ENCODE results near the gene EMSY.

EMSY gene

GRCh38 chr11:76559346-76559745 lies 114.5 kb downstream of the EMSY start:
- Histone ChIP-seq H2BK120ac (ENCODE audit: insufficient read depth, low read length, poor library complexity) (no peak overlapping the region), H2AFZ (ENCODE audit: insufficient read depth, low read length, poor library complexity) (no peak overlapping the region), H3K23ac (ENCODE audit: low read length) (no peak overlapping the region), H2AK5ac (ENCODE audit: low read length) (no peak overlapping the region), H3K79me1 (ENCODE audit: low read length) (peaks cover 3% of the 10 kb centered on the region), H4K91ac (ENCODE audit: low read depth, low read length) (no peak overlapping the region), H3K9me3 (ENCODE audit: insufficient read depth, low read depth, low read length) (no peaks in the 10 kb centered on the region), H4K8ac (ENCODE audit: low read depth, low read length) (no peak overlapping the region), H3K18ac (ENCODE audit: low read length) (no peak overlapping the region), H3K4ac (ENCODE audit: low read depth, low read length) (no peak overlapping the region), H3K36me3 (ENCODE audit: control insufficient read depth in 1 of 2, insufficient read depth in 2 of 2, low read length in 2 of 2) (no peaks in the 10 kb centered on the region), H3K9ac (ENCODE audit: low read length) (no peak overlapping the region), H4K12ac (ENCODE audit: low read depth, low read length) (no peak overlapping the region), H3K4me2 (ENCODE audit: low read length) (no peak overlapping the region), H3K4me3 (ENCODE audit: low read depth, low read length) (no peak overlapping the region), H3K27ac (ENCODE audit: low read depth, low read length) (no peak overlapping the region), H3K79me2 (ENCODE audit: control insufficient read depth, insufficient read depth, low read length, poor library complexity) (no peaks in the 10 kb centered on the region), H3K4me1 (ENCODE audit: control insufficient read depth in 1 of 2, insufficient read depth in 2 of 2, low read length in 2 of 2) (no peaks in the 10 kb centered on the region), H3K14ac (ENCODE audit: low read length) (no peak overlapping the region), H3K27me3 (ENCODE audit: insufficient read depth, low read length) (no peaks in the 10 kb centered on the region), H2BK12ac (ENCODE audit: low read length) (no peak overlapping the region), H2BK5ac (ENCODE audit: low read depth, low read length, poor library complexity) (no peak overlapping the region)
- WGBS (ENCODE audit: extremely low coverage, insufficient coverage, insufficient read length) = no CpG with 5 or more reads among the region's 1 CpG
- no peak for DNase-seq

GRCh38 chr11:76560219-76560618 lies 115.4 kb downstream of the EMSY start:
- Histone ChIP-seq H3K79me2 (ENCODE audit: control insufficient read depth, insufficient read depth, low read length, poor library complexity) (no peaks in the 10 kb centered on the region), H3K18ac (ENCODE audit: low read length) (no peak overlapping the region), H2BK120ac (ENCODE audit: insufficient read depth, low read length, poor library complexity) (no peak overlapping the region), H4K12ac (ENCODE audit: low read depth, low read length) (no peak overlapping the region), H2BK5ac (ENCODE audit: low read depth, low read length, poor library complexity) (no peak overlapping the region), H3K36me3 (ENCODE audit: control insufficient read depth in 1 of 2, insufficient read depth in 2 of 2, low read length in 2 of 2) (no peaks in the 10 kb centered on the region), H3K4ac (ENCODE audit: low read depth, low read length) (no peak overlapping the region), H4K8ac (ENCODE audit: low read depth, low read length) (no peak overlapping the region), H3K27ac (ENCODE audit: low read depth, low read length) (no peak overlapping the region), H2AK5ac (ENCODE audit: low read length) (no peak overlapping the region), H3K4me2 (ENCODE audit: low read length) (no peak overlapping the region), H2AFZ (ENCODE audit: insufficient read depth, low read length, poor library complexity) (no peak overlapping the region), H3K4me1 (ENCODE audit: control insufficient read depth in 1 of 2, insufficient read depth in 2 of 2, low read length in 2 of 2) (no peaks in the 10 kb centered on the region), H3K27me3 (ENCODE audit: insufficient read depth, low read length) (no peaks in the 10 kb centered on the region), H3K79me1 (ENCODE audit: low read length) (peaks cover 3% of the 10 kb centered on the region), H2BK12ac (ENCODE audit: low read length) (no peak overlapping the region), H4K91ac (ENCODE audit: low read depth, low read length) (no peak overlapping the region), H3K9ac (ENCODE audit: low read length) (no peak overlapping the region), H3K23ac (ENCODE audit: low read length) (no peak overlapping the region), H3K4me3 (ENCODE audit: low read depth, low read length) (no peak overlapping the region), H3K14ac (ENCODE audit: low read length) (no peak overlapping the region), H3K9me3 (ENCODE audit: insufficient read depth, low read depth, low read length) (no peaks in the 10 kb centered on the region)
- WGBS (ENCODE audit: extremely low coverage, insufficient coverage, insufficient read length) = no CpG with 5 or more reads among the region's 5 CpGs
- peak in 1 of 2 donors; percentile 18 for DNase-seq

- Histone ChIP-seq H3K36me3 (ENCODE audit: control insufficient read depth in 1 of 2, insufficient read depth in 2 of 2, low read length in 2 of 2) (no peaks in the 10 kb centered on the region), H4K91ac (ENCODE audit: low read depth, low read length) (peak overlapping the region; percentile 36), H3K27me3 (ENCODE audit: insufficient read depth, low read length) (no peaks in the 10 kb centered on the region), H3K4me2 (ENCODE audit: low read length) (no peak overlapping the region), H3K27ac (ENCODE audit: low read depth, low read length) (no peak overlapping the region), H2BK5ac (ENCODE audit: low read depth, low read length, poor library complexity) (no peak overlapping the region), H3K4me1 (ENCODE audit: control insufficient read depth in 1 of 2, insufficient read depth in 2 of 2, low read length in 2 of 2) (no peaks in the 10 kb centered on the region), H4K8ac (ENCODE audit: low read depth, low read length) (no peak overlapping the region), H3K4ac (ENCODE audit: low read depth, low read length) (no peak overlapping the region), H2BK12ac (ENCODE audit: low read length) (no peak overlapping the region), H3K9me3 (ENCODE audit: insufficient read depth, low read depth, low read length) (no peaks in the 10 kb centered on the region), H3K9ac (ENCODE audit: low read length) (no peak overlapping the region), H3K23ac (ENCODE audit: low read length) (no peak overlapping the region), H2BK120ac (ENCODE audit: insufficient read depth, low read length, poor library complexity) (no peak overlapping the region), H2AK5ac (ENCODE audit: low read length) (peak overlapping the region; percentile 10), H3K18ac (ENCODE audit: low read length) (no peak overlapping the region), H4K12ac (ENCODE audit: low read depth, low read length) (no peak overlapping the region), H3K79me2 (ENCODE audit: control insufficient read depth, insufficient read depth, low read length, poor library complexity) (no peaks in the 10 kb centered on the region), H3K4me3 (ENCODE audit: low read depth, low read length) (no peak overlapping the region), H3K79me1 (ENCODE audit: low read length) (peaks cover 3% of the 10 kb centered on the region), H2AFZ (ENCODE audit: insufficient read depth, low read length, poor library complexity) (no peak overlapping the region), H3K14ac (ENCODE audit: low read length) (peak overlapping the region; percentile 8)
- no CpG with 5 or more reads among the region's 8 CpGs for WGBS (ENCODE audit: extremely low coverage, insufficient coverage, insufficient read length)
- no peak for DNase-seq
Measured at GRCh38 chr11:76561245-76561644, 116.4 kb downstream of the EMSY start.

- Histone ChIP-seq H2AFZ (ENCODE audit: insufficient read depth, low read length, poor library complexity) (no peak overlapping the region), H3K27ac (ENCODE audit: low read depth, low read length) (no peak overlapping the region), H2AK5ac (ENCODE audit: low read length) (no peak overlapping the region), H2BK120ac (ENCODE audit: insufficient read depth, low read length, poor library complexity) (no peak overlapping the region), H2BK5ac (ENCODE audit: low read depth, low read length, poor library complexity) (no peak overlapping the region), H4K12ac (ENCODE audit: low read depth, low read length) (no peak overlapping the region), H3K4ac (ENCODE audit: low read depth, low read length) (no peak overlapping the region), H2BK12ac (ENCODE audit: low read length) (no peak overlapping the region), H3K18ac (ENCODE audit: low read length) (no peak overlapping the region), H3K9me3 (ENCODE audit: insufficient read depth, low read depth, low read length) (no peaks in the 10 kb centered on the region), H3K79me1 (ENCODE audit: low read length) (peaks cover 3% of the 10 kb centered on the region), H3K4me1 (ENCODE audit: control insufficient read depth in 1 of 2, insufficient read depth in 2 of 2, low read length in 2 of 2) (no peaks in the 10 kb centered on the region), H3K27me3 (ENCODE audit: insufficient read depth, low read length) (no peaks in the 10 kb centered on the region), H4K91ac (ENCODE audit: low read depth, low read length) (no peak overlapping the region), H3K23ac (ENCODE audit: low read length) (no peak overlapping the region), H3K79me2 (ENCODE audit: control insufficient read depth, insufficient read depth, low read length, poor library complexity) (no peaks in the 10 kb centered on the region), H3K9ac (ENCODE audit: low read length) (no peak overlapping the region), H3K4me3 (ENCODE audit: low read depth, low read length) (no peak overlapping the region), H3K4me2 (ENCODE audit: low read length) (no peak overlapping the region), H3K14ac (ENCODE audit: low read length) (no peak overlapping the region), H3K36me3 (ENCODE audit: control insufficient read depth in 1 of 2, insufficient read depth in 2 of 2, low read length in 2 of 2) (no peaks in the 10 kb centered on the region), H4K8ac (ENCODE audit: low read depth, low read length) (no peak overlapping the region)
- no peak for DNase-seq
- no CpG with 5 or more reads among the region's 3 CpGs for WGBS (ENCODE audit: extremely low coverage, insufficient coverage, insufficient read length)
Measured at GRCh38 chr11:76562541-76562940, 117.7 kb downstream of the EMSY start.
